ENCODE results near the gene PREP.

Gene PREP

DNA sequence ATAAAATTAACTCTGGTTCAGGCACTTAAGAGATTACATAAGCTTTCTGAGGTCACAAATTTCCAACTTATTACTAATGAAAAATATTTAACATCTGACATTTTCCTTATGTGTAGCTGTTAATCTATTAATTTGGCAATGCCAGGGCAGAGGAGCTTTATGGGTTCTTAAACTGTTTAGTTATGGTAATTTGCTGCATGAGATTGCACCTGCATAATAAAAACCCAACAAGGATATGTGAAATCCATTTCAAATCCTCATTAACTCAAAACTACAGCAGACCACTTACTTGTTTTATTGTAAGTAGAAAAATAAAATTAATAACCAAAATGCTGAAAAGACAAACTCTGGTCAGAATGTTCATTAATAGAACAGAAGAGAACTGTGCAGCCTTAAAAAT lies 98.1 kb downstream of the PREP start:
- DNase-seq = no peak

DNA sequence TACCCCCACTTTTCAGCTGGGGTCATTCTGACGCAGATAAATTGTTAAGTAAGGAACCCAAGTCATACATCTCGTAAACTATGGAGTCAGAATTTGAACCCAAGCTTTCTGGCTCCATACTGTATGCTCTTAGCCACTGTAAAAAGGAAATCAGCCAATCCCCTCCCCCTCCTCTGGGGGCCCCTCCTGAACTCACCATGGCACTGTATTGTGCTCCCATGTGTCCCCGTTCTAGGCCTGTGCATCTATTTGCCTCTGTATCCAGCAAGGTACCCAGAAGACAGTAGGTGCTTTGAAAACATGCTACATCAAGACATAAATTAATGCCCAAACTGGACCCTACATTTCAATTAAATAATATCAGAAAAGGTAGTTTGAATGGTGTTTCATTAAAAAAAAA lies 98.5 kb downstream of the PREP start:
- no peak for DNase-seq

DNA sequence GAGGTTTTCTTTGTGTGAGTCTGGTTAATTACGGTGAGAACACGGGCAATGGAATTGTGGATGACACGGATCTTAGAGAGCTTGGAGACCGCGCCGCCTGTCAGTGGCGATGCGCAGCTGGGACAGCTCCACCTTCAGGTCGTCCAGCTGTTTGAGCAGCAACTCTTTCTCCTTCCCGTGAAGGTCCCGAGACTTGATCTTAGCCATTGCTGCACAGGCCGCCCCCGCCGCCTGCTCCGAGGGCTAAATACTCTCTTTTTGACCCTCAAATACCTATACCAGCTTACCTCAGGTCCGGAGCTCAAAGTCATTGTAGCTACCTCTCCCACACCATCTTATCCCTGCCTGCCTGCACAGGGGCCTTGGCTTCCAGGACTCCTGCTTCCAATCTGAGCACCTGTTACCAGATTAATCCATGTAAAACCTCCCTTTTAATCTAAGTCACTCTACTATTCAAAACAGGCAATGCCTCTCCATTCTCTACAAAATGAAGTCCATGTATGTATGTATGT lies 100.2 kb downstream of the PREP start:
- DNase-seq = no peak

DNA sequence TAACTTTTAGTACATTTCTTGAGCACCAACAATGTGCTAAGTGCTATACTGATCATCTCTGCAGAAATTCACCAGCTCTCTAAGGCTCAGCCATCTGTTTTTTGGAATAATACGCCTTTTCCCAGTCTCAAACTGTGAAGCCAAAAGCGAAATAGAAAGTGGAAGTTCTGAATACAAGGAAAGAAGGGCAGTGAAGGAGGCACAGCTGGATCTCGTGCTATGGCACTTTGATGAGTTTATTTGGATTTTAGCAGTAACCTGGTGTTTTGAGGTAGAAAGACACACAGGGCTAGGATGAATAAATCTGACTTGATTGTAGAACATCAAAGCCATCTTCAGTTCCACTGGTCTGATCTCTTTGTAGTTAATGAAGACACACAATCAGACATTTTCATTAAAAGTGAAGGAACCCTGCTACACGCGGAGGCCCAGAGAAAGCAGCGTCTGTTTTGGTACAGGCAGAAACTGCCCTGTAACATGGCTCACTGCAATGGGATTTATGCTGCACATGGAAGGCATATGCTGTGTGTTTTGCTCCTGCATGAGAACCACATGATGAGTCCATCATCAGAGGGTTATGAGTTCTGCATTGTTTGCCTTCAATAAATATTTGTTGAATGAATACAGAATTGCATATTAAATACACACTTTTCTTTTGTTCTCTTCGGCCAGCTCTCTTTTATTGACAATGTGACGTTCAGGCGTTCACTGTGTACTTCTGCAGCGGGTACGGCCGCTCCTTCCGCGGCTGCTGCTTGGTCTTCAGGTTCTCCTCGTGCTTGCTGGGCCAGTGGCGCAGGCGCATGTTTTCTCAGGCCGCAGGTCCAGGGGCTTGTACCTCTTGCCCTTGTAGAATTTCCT lies 100.9 kb downstream of the PREP start:
- peak; percentile 22 for DNase-seq

DNA sequence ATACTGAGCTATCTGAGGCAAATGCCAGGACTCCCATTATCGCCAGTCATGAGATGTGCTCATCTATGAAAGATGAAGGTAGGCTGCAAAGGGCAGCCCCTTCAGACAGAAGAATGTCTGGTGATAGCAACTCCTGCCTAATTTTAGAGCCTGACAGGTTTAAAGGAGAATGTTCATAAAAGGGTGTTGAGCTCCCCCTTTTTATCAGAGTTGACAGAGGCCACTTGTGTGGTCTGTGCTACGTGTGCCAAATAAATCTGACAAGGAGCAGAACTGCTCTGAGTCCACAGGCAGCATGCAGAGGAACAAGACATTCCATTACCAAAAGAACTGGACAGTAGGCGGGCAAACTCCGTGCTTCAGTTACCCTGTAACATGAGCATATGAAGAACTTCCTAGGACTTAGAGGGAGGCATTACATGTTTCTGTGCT lies 101.8 kb downstream of the PREP start:
- peak; percentile 45 for DNase-seq

DNA sequence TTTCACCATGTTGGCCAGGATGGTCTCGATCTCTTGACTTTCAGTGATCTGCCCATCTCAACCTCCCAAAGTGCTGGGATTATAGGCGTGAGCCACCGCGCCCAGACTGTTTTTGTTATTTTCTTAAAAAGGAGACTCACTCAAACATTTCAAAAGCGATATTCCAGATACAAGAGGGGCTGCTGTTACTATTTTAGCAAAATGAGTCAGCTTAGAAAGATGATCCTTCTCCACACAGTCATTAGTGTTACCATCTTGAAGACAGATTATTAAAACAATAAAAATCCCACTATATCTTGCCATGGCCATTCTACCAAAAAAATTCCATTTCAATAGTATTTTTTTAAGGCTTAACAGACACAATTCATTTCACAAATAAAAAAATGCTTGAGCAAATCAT lies 102.8 kb downstream of the PREP start:
- DNase-seq = peak; percentile 47

DNA sequence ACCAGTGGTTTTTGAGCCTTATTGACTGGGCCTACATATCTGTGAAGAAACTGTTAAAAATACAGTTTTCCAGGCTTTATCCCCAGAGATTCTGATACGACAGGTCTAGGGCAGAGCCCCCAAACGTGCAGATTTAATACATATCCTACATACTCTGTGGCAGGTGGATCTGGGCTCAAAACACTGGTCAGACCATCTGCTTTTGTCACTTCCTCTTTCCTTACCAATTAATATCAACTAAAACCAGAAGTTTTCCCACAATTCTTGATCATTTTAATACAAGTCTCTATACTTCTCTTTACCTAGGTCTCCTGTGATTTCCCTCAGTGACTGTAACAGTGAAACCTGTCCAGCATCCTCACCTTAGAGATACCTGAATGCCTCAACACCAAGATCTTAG lies 108.8 kb downstream of the PREP start:
- DNase-seq = no peak

DNA sequence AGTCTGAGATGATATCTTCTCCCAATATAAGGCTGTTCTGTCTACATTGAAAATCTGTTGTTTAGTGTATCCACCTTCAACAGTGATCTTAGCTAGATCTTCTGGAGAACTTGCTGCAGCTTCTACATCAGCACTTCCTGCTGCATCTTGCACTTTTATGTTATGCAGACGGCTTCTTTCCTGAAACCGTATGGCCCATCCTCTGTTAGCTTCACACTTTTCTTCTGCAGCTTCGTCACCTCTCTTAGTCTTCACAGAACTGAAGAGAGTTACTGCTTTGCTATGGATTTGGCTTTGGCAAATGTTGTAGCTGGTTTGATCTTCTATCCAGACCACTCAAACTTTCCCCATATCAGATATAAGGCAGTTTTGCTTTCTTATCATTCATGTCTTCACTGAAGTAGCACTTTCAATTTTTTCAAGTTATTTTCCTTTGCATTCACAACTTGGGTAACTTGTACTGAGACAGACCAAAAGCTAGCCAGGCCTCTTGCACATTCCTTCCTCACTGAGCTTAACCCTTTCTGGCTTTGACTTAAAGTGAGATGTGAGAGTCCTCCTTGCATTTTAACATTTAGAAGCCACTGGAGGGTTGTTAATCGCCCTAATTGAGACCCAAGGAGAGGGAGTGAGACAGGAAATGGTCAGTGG lies 110.1 kb downstream of the PREP start:
- no peak for DNase-seq

DNA sequence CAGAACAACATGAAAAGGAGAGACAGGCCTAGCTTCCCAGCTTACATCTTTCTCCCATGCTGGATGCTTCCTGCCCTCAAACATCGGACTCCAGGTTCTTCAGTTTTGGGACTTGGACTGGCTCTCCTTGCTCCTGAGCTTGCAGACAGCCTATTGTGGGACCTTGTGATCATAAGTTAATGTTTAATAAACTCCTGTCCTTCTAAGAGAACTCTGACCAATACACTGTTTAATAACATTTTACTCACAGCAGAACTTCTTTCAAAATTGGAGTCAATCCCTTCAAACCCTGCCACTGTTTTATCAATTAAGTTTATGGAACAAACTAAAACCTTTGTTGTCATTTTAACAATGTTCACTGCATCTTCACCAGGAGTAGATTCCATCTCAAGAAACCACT lies 111.4 kb downstream of the PREP start:
- DNase-seq = no peak

DNA sequence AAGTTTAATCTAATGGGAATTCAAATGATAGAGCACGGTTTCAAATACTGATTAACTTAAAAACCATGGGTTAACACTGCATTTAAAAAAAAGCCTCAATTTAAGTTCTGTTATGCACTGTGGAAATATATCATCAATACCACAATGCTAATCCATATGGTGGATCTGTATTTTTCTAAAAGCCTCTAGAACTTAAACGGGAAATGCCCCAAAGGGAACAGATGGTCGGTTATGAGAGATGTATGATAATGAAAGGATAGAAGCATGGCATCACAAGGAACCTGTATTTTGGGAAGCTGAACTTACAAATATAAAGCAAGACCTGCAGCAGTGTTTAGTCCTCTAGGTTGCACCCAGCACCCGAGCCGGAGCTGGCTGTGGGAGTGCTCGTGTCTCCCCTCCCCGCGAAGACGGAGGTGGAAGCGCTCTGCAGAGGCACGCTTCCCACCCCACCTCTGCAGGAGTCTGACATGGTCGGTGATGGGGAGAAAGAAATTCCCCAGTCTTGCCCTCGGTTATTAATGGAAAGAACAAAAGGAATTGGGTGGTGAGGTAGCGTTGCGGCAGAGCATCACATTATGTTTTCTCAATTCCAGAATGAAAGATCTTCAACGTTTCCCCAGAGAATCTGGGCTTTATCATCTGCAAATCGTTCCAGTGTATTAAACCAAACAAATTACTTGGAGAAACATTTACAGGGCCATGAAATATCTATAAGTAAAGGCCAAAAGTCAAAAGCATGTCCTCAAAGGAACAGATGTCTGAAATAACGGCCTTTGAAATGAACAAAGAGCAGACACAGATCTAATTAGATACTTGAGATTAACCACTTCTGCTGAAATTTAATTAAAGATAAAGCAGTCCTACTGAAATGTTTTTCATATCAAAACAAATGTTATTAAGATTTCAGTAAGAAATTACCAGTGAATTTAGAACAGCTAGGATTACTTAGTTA lies 120.0 kb downstream of the PREP start:
- no peak for DNase-seq

DNA sequence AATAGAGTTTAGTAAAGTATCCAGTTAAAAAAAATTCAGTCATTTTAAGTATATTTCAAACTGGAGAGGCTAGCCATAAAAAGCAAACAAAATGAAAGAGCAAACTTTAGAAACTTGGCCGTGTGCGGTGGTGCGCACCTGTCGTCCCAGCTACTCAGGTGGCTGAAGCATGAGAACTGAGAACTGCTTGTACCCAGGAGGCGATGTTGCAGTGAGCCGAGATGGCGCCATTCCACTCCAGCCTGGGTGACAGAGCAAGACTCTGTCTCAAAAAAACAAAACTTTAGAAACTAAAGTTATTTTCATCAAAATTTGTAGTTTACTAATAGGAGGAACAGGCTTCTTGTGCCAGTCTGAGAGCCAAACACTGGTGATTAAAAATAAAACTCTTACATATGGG lies 122.8 kb downstream of the PREP start:
- no peak for DNase-seq

DNA sequence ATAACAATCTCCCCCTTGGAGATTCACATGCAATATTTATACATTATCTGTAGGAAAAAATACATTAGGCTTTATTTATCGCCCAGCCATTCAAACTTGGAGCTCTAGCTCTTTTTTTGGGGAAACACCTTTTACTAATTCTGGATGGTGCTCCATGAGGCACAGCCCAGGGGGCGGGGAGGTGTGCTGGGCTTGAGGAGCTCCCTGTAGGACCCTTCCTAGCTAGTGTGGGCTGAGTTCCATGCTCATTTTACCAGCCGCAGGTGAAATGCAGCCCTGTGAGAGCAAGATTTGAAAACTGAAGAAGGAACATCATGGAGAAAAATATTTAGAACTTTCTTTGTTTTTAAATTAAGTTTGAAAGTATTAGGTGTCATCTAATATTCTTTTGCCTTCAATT lies 123.4 kb downstream of the PREP start:
- DNase-seq = no peak

DNA sequence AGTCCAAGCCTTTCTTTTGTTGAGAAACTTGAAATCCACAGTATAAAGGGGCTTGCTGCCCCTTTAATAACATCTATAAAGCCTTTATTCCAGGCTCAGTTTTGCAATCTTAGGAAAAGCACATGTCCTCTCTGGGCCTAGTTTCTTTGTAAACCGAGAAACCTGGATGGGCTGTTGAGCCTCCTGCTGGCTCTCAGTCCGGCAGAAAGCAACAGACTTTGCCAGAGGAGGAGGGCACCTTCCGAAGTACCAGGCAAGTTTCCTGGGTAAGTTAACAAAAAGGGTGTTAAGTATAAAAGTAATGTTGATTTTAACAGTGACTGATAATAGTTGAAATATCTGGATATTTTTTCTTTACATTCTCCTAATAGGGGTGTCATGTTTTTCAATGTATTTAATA lies 124.1 kb downstream of the PREP start:
- no peak for DNase-seq

DNA sequence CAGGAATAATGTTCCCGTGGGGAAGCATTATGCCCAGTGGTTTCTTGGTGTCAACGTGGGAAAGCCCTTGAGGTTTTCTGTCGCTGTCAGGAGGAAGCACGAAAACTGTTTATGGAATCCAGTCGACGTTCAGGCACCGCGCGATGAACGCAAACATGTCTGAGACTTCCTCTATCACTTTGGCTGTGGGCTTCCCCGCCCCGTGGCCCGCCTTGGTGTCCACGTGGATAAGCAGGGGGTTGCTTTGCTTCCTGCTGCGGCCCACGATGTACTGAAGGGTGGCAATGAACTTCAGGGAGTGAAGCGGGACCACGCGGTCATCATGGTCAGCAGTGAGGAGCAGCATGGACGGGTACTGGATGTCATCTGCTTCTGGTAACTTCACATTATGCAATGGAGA lies 124.8 kb downstream of the PREP start:
- DNase-seq = no peak

DNA sequence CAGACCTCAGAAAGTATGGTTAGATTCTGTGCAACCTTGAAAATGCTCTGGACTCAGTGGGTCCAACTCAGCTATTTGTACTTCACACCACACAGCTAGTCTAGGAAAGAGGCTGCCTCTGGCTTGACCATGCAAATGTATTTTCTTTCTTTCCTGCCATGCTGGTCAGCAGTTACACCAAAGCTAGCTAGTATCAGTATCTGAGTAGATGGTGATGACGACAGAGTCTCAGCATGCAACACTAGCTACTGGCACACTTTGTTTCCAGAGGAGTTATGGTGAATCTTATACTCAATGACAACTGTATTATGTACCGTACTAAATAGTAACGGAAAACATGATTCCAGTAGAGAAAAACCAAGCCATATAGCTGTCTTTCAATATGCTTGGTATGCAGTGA lies 126.5 kb downstream of the PREP start:
- DNase-seq = no peak

DNA sequence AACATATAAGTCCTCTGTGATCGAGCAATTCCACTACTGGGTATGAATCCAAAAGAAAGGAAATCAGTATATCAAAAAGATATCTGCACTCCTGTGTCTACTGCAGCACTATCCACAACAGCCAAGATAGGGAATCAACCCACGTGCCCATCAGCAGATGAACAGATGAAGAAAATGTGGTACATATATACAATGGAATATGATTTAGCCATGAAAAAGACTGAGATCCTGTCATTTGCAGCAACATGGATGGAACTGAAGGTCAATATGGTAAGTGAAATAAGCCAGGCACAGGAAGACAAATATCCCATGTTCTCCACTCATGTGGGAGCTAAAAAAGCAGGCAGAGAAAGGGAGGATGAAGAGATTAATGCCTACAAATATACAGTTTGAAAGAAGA lies 127.3 kb downstream of the PREP start:
- no peak for DNase-seq

DNA sequence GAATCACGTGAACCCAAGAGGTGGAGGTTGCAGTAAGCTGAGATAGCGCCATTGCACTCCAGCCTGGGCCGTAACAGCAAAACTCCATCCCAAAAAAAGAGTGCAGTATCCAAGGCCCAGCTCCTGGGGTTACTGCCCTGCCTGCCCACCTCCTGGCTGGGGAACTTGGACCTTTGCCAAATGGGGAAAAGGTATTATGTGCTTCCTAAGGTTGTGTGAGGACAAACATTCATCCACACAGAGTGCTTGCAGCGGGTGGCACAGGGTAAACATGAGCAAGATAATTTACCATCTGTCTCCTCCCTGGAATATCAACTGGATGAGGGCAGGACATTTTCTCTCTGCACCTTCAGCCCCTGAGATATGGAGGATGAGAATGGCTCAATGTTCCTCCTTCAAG lies 128.2 kb downstream of the PREP start:
- DNase-seq = no peak

DNA sequence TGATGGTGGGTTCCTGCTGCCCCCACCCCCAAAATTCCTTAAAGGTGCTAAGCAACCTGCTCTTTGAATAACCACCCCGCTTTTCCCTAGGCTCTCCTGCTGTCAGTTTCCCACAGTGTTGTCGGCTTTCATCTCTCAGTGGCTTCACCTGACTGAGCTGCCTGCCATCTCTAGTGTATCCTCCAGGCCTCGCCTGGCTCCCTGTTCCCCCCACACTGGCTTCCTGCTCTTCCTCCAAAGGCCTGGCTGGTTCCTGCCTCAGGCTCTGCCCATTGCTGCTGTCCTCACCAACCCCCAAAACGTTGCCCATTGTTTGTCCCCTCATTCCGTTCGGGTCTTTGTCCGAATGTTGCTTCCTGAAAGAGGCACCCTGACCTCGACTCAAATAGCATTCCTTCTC lies 129.3 kb downstream of the PREP start:
- no peak for DNase-seq

DNA sequence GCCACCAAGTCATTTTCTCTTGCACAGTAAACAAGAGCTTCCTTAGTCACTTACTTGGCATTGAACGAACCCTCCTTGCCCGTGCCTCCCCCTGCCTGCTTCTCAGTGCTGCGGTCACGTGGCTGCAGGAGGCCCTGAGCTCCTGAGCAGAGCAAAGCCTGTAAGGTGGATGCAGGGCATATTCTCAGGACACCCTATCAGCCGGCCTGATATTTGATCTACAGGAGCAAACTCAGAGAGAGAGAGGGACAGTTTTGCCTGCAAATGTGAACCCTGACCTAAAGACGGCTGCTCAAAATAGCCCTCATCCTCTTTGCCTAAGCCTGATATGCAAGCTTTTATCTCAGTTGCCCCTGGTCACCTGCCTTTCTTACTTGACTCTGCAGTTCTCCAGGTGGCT lies 130.1 kb downstream of the PREP start:
- no peak for DNase-seq

DNA sequence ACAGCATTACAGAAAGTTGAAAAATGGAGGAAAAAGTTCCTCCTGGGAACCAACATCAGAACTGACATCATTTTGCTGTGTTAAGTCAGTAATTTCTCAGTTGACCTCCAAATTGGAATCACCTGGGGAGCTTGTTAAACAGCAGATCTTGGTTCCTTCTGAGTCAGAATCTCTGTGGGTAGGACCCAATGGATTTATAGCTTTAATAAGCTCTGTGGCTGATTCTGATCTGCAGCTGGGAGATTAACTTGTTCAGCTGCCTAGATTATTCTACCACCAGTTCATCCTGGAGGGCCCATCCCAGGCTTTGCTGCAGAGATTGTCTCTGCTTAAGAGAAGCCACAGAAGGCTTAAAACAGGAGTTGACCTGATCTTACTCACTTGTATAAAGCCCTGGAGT lies 132.4 kb downstream of the PREP start:
- peak; percentile 86 for DNase-seq

DNA sequence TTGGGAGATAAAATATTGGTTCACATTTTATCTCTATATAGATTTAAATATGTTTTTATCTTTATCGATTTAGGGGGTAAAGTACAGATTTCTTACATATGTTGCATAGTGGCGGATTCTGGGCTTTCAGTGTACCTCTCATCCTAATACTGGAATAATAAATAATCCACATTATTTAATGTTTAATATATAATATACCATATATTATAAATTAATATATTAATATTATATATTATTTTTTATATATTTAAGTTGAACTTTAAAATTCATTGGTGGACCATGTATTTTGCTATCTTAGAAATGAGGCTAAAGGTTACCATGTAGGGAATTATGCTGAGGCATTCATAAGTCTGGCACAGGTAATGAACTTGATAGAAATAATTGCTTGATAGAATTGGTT lies 133.5 kb downstream of the PREP start:
- no peak for DNase-seq

DNA sequence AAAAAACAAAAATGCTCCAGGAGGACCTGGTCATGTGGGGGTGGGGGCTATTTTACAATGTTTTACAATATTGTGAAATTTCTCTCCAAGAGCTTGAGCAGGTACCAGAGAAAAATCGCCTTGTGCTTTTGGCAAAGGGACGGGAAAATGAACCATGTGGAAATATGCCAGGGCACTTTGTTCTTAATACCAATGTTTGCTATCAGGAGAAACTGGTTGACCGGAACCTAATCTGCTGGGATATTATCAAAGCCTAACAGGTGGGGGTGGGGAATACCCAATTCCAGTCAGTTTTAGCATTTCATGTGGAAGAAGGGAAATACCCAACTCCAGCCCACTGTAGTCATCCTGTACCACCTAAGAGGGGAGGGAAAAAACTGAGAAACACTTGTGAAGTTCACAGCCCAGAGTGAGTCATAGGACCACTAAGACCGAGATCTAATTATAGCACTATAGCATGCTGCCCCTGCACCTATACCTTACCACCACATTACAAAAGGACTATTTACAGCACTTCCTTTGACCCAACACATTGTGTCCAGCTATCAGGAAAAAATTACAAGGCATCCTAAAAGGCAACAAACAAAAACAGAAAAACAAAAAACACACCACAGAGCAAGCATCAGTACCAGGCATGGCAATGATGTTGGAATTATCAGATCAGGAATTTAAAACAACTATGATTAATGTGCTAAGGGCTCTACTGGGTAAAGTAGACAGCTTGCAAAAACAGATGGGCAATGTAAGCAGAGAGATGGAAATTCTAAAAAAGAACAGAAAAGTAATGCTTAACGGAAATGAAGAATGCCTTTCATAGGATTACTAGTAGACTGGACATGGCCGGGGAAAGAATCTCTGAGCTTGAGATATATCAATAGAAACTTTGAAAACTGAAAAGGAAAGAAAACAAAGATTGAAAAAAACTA lies 138.9 kb downstream of the PREP start:
- DNase-seq = peak; percentile 26

Measured in fibroblast of upper back skin (primary cell).